Left ventricle myocardium inferior (tissue), 1 donor: ENCODE data around the gene VWA5B2. TPM values are rescaled to one million over a fixed set of nuclear protein-coding genes. Genes with fewer than 3 reads are reported as not detected.

ENCODE experiments used
- DNase-seq: peaks from one replicate; pipeline ENCODE4 v3.0.0-alpha.2; 2020
- H3K27ac ChIP-seq: fragments of 200-600 bp; replicated peaks from 2 replicates; pipeline ENCODE4 v1.8.0; 2021
- H3K27me3 ChIP-seq: fragments of 200-600 bp; 2 replicates; pipeline ENCODE4 v1.8.0; 2021; ENCODE audit warnings: low read depth
- H3K36me3 ChIP-seq: fragments of 200-600 bp; 2 replicates; pipeline ENCODE4 v1.8.0; 2021
- H3K4me1 ChIP-seq: fragments of 200-600 bp; 2 replicates; pipeline ENCODE4 v1.8.0; 2021
- H3K4me3 ChIP-seq: fragments of 200-600 bp; 2 replicates; pipeline ENCODE4 v1.8.0; 2021; ENCODE audit warnings: mild to moderate bottlenecking, moderate library complexity
- H3K9me3 ChIP-seq: fragments of 200-600 bp; replicated peaks from 2 replicates; pipeline ENCODE4 v1.8.0; 2021
- CTCF ChIP-seq: fragments of 200-600 bp; IDR thresholded peaks from 2 replicates; pipeline ENCODE4 v1.8.0; 2021; ENCODE audit warnings: antibody characterized with exemption, mild to moderate bottlenecking, borderline replicate concordance
- intact Hi-C: fragments of 100-400 bp; cut with micrococcal nuclease; formaldehyde crosslinking; loops from one replicate; pipeline ENCODE4 v1.11.0; 2022
- total RNA-seq: library from RNA; stranded (reverse); fragmentation: NEBNext Ultra II Directional; extraction: Animal tissue kit (Norgen Biotek cat#: 25700); gene quantifications from one replicate; pipeline ENCODE4 v1.2.1, GENCODE V29; 2021
- donor health status: DM: no; HTN: yes; CAD: no; lungs with severe emphysema.

The VWA5B2 gene
- total RNA-seq, 1 donor from 2014 or later = not detected

GRCh38 chr3:184255291-184256039 lies 26.1 kb downstream of the VWA5B2 start:
- H3K36me3 ChIP-seq = no peaks in the 10 kb centered on the region
- no peaks in the 10 kb centered on the region for H3K9me3 ChIP-seq
- TF ChIP-seq CTCF = no peak
- no peak for DNase-seq
- no peak overlapping the region for H3K4me3 ChIP-seq
- H3K27ac ChIP-seq = no peak overlapping the region
- intact Hi-C loops = no loop called here
- H3K4me1 ChIP-seq = peaks cover 14% of the 10 kb centered on the region
- peaks cover 26% of the 10 kb centered on the region for H3K27me3 ChIP-seq

- Histone ChIP-seq H3K27me3 (peaks cover 43% of the 10 kb centered on the region), H3K27ac (no peak overlapping the region), H3K9me3 (no peaks in the 10 kb centered on the region), H3K4me1 (peaks cover 27% of the 10 kb centered on the region), H3K36me3 (no peaks in the 10 kb centered on the region), H3K4me3 (no peak overlapping the region)
- DNase-seq = no peak
- intact Hi-C loops = no loop called here
- no peak for TF ChIP-seq CTCF
These were observed 27.9 kb downstream of the VWA5B2 start for GRCh38 chr3:184257083-184257915.

GRCh38 chr3:184258926-184259325 lies 29.5 kb downstream of the VWA5B2 start:
- intact Hi-C loops = no loop called here
- Histone ChIP-seq H3K36me3 (no peaks in the 10 kb centered on the region), H3K4me3 (no peak overlapping the region), H3K27ac (no peak overlapping the region), H3K27me3 (peaks cover 60% of the 10 kb centered on the region), H3K9me3 (no peaks in the 10 kb centered on the region), H3K4me1 (peaks cover 34% of the 10 kb centered on the region)
- no peak for TF ChIP-seq CTCF
- DNase-seq = no peak

- Histone ChIP-seq H3K9me3 (no peaks in the 10 kb centered on the region), H3K4me1 (peaks cover 34% of the 10 kb centered on the region), H3K27ac (no peak overlapping the region), H3K36me3 (no peaks in the 10 kb centered on the region), H3K27me3 (peaks cover 65% of the 10 kb centered on the region), H3K4me3 (peak overlapping the region; percentile 66)
- TF ChIP-seq CTCF = no peak
- intact Hi-C loops = no loop called here
- DNase-seq = no peak
These were observed 30.1 kb downstream of the VWA5B2 start for GRCh38 chr3:184259396-184259877.

GRCh38 chr3:184259878-184260723 lies 30.7 kb downstream of the VWA5B2 start:
- DNase-seq = peak; percentile 29
- H3K9me3 ChIP-seq = no peaks in the 10 kb centered on the region
- H3K4me1 ChIP-seq = peaks cover 34% of the 10 kb centered on the region
- H3K4me3 ChIP-seq = peak overlapping the region; percentile 66
- intact Hi-C loops = no loop called here
- peaks cover 71% of the 10 kb centered on the region for H3K27me3 ChIP-seq
- no peak overlapping the region for H3K27ac ChIP-seq
- H3K36me3 ChIP-seq = no peaks in the 10 kb centered on the region
- no peak for TF ChIP-seq CTCF
